IPS-15b (cell line): ENCODE results near the gene OSBPL1A.

Experiments
- H3K27me3 ChIP-seq: one replicate; pipeline ENCODE4 v1.6.1; 2013; ENCODE audit warnings: low read length; ENCODE audit not compliant: control insufficient read depth, insufficient read depth
- H3K36me3 ChIP-seq: one replicate; pipeline ENCODE4 v1.6.1; 2013; ENCODE audit warnings: low read length; ENCODE audit not compliant: control insufficient read depth, insufficient read depth
- H3K4me1 ChIP-seq: one replicate; pipeline ENCODE4 v1.6.1; 2013; ENCODE audit warnings: mild to moderate bottlenecking, low read length; ENCODE audit not compliant: control insufficient read depth, insufficient read depth
- H3K4me3 ChIP-seq: one replicate; pipeline ENCODE4 v1.5.1; 2013; ENCODE audit warnings: low read depth, low read length
- H3K9ac ChIP-seq: one replicate; pipeline ENCODE4 v1.6.1; 2013; ENCODE audit warnings: low read depth, mild to moderate bottlenecking, low read length
- H3K9me3 ChIP-seq: one replicate; pipeline ENCODE4 v1.6.1; 2013; ENCODE audit warnings: mild to moderate bottlenecking, low read length; ENCODE audit not compliant: control insufficient read depth, insufficient read depth

The OSBPL1A gene

DNA sequence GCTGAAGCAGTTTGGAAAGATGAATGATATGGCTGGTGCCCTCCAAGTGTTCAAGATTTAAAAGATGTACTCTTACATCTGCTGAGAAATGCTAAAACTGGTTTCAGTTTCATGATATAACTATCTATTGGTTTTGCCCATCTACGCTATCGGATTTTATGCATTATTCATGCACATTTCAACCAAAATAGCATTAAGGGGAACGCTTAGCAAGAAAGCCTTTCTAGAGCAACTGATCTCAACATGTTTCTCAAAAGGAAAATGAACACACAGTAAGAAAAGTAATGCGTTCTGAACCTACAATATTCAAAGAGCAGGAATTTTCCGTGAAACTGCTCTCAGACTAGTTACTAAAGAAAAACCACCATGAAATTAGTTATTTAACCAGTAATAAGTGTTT, 164.8 kb downstream of the OSBPL1A start:
- Histone ChIP-seq H3K4me3 (no peak overlapping the region), H3K36me3 (no peaks in the 10 kb centered on the region), H3K27me3 (no peaks in the 10 kb centered on the region), H3K4me1 (peaks cover 16% of the 10 kb centered on the region), H3K9ac (no peak overlapping the region), H3K9me3 (no peaks in the 10 kb centered on the region)

- Histone ChIP-seq H3K4me1 (peaks cover 16% of the 10 kb centered on the region), H3K27me3 (no peaks in the 10 kb centered on the region), H3K4me3 (no peak overlapping the region), H3K9me3 (no peaks in the 10 kb centered on the region), H3K9ac (no peak overlapping the region), H3K36me3 (no peaks in the 10 kb centered on the region)
Measured at GRCh38 chr18:24231773-24232735, 165.6 kb downstream of the OSBPL1A start.

GRCh38 chr18:24230766-24231165, 166.9 kb downstream of the OSBPL1A start:
- no peaks in the 10 kb centered on the region for H3K36me3 ChIP-seq
- H3K27me3 ChIP-seq = no peaks in the 10 kb centered on the region
- H3K4me3 ChIP-seq = no peak overlapping the region
- no peaks in the 10 kb centered on the region for H3K9me3 ChIP-seq
- no peak overlapping the region for H3K9ac ChIP-seq
- peaks cover 16% of the 10 kb centered on the region for H3K4me1 ChIP-seq

GRCh38 chr18:24228667-24229041, 169.0 kb downstream of the OSBPL1A start:
- peaks cover 7% of the 10 kb centered on the region for H3K4me1 ChIP-seq

DNA sequence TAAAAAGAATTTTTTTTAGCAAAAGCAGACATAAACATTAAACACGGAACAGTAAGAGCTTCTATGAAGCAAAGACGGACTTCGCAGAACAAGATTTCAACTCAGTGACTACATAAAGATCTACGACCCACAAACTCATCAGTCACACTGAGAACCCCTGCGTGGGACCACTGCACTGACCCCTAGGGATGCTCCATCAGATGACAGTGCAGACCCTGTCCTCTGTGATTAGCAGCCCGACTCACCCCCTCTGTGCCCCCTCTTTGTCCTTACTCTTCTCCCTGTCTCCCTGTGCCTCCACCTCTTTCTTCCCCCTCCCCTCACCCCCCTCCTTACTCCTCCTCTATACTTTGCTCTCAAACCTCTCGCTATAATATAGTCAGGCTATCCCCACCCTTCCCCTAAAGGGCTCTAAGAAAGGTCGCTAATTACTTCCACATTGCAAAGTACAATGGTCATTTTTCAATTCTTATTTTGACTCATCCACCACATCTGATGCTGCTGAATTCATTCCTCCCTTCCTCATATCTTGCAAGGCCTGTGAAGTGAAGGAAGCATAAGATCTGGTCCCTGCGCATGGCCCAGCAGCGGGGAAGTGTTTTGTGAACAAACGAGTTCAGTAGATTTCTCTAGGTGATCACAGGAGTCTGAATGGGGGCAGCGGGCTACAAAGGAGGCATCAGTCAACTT, 169.5 kb downstream of the OSBPL1A start:
- Histone ChIP-seq H3K36me3 (no peaks in the 10 kb centered on the region), H3K4me1 (peaks cover 5% of the 10 kb centered on the region), H3K9me3 (no peaks in the 10 kb centered on the region), H3K27me3 (no peaks in the 10 kb centered on the region), H3K4me3 (no peak overlapping the region), H3K9ac (no peak overlapping the region)

More at GRCh38 chr18:24228667-24229041, 169.0 kb downstream of the OSBPL1A start:
- Histone ChIP-seq H3K9me3 (no peaks in the 10 kb centered on the region), H3K9ac (no peak overlapping the region), H3K4me3 (no peak overlapping the region), H3K36me3 (no peaks in the 10 kb centered on the region), H3K27me3 (no peaks in the 10 kb centered on the region)

DNA sequence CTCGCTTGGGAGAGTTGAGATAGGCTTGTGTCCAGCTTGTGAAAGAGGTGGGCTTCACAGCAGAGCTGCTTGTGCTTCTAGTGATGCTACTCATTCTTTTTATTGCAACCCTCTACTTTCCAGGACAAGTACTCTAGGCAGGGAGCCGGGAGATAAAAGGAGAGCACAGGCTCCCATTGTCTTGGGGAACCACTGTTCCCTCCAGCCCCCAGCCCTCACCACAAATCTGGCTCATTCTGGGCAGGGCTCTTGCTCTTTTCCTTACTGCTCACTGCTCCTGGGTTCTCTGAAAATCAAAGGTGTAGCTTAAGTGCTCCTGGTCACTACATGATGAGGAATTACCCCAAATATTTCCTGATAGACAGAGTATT, 177.3 kb downstream of the OSBPL1A start:
- H3K36me3 ChIP-seq = no peaks in the 10 kb centered on the region
- H3K9me3 ChIP-seq = no peaks in the 10 kb centered on the region
- H3K27me3 ChIP-seq = no peaks in the 10 kb centered on the region
- H3K9ac ChIP-seq = no peak overlapping the region
- no peaks in the 10 kb centered on the region for H3K4me1 ChIP-seq
- no peak overlapping the region for H3K4me3 ChIP-seq

GRCh38 chr18:24219561-24220317, 177.9 kb downstream of the OSBPL1A start:
- H3K27me3 ChIP-seq = no peaks in the 10 kb centered on the region
- no peaks in the 10 kb centered on the region for H3K4me1 ChIP-seq
- no peak overlapping the region for H3K4me3 ChIP-seq
- no peaks in the 10 kb centered on the region for H3K9me3 ChIP-seq
- H3K36me3 ChIP-seq = no peaks in the 10 kb centered on the region
- H3K9ac ChIP-seq = no peak overlapping the region

DNA sequence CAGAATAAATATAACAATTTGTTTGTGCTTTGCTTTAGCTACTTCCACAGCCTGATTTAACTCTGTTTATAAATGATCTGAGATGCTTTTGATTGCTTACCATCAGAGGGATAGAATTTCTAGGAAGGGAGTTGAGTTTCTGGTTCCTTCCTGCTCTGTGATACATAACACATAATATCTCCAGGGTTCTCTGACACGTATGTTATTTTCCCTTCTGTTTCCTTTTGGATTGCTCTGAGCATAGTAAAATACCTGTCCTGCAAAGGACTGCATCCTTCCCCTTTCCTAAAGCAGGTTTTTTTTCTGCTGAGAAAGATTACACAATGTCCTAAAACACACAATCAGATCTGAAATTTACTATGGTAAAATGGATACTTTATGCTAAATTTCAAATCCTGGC, 182.7 kb downstream of the OSBPL1A start:
- Histone ChIP-seq H3K9ac (no peak overlapping the region), H3K27me3 (no peaks in the 10 kb centered on the region), H3K4me1 (peaks cover 2% of the 10 kb centered on the region), H3K9me3 (no peaks in the 10 kb centered on the region), H3K36me3 (no peaks in the 10 kb centered on the region), H3K4me3 (no peak overlapping the region)

GRCh38 chr18:24214144-24214543, 183.5 kb downstream of the OSBPL1A start:
- Histone ChIP-seq H3K4me1 (peaks cover 4% of the 10 kb centered on the region), H3K36me3 (no peaks in the 10 kb centered on the region), H3K27me3 (no peaks in the 10 kb centered on the region), H3K9me3 (no peaks in the 10 kb centered on the region), H3K4me3 (no peak overlapping the region), H3K9ac (no peak overlapping the region)

GRCh38 chr18:24212939-24213338, 184.7 kb downstream of the OSBPL1A start:
- no peak overlapping the region for H3K4me3 ChIP-seq
- no peaks in the 10 kb centered on the region for H3K9me3 ChIP-seq
- H3K27me3 ChIP-seq = no peaks in the 10 kb centered on the region
- H3K4me1 ChIP-seq = peaks cover 9% of the 10 kb centered on the region
- H3K36me3 ChIP-seq = no peaks in the 10 kb centered on the region
- H3K9ac ChIP-seq = no peak overlapping the region

- Histone ChIP-seq H3K36me3 (no peaks in the 10 kb centered on the region), H3K4me1 (peaks cover 9% of the 10 kb centered on the region), H3K4me3 (no peak overlapping the region), H3K9me3 (no peaks in the 10 kb centered on the region), H3K27me3 (no peaks in the 10 kb centered on the region), H3K9ac (no peak overlapping the region)
Measured at GRCh38 chr18:24209558-24209957, 188.1 kb downstream of the OSBPL1A start.
